ENCODE measurements around the gene SPARCL1.

SPARCL1 gene

DNA sequence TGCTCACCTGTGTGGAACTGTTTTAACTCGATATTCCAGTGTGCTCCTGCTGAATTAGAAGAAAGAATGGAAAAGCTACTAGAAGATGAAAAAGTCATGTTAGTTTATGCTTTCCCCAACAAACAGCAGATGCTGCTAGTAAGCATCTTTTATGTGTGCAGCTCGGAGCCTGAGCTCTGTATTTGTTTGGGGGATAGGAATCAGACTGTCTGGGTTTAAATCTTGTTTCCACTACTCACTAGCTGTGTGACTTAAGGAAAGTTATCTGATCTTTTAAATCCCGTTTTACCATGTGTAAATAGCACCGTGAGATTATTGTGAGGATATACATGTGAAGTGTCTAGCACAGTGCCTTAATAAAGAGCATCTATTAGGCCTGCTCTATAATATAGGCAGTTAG, 24.0 kb upstream of the SPARCL1 start:
- peak; percentile 4 to 63 for DNase-seq (ENCODE audit: low read depth in 1 of 2, low spot score in 1 of 2)
- in situ Hi-C loops (cut with HindIII; ENCODE audit: low pct_unique_long_range_greater_than_20kb, low sequenced_read_pairs), result no loop called here
- peak; percentile 63 for TF ChIP-seq JUND (IDR thresholded peaks at IDR 0.05; ENCODE audit: low read depth)

DNA sequence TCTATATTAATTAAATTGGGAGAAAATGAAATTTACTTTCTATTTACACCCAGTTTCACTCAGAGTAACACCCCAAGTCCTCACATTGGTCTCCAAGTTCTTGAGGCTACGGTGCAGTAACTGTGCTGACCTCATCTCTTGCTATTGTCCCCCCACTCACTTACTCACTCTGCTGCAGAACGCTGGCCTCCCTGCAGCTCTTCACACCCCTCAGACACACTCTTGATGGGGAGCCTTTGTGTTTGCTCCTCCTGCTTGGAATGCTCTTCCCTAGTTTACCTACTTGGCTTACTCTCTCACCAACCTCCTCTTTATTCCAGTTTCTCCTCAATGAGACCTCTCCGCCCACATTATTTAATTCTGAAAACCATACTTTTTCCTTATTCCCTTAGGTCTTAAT, 22.2 kb upstream of the SPARCL1 start:
- in situ Hi-C loops (cut with HindIII; ENCODE audit: low pct_unique_long_range_greater_than_20kb, low sequenced_read_pairs), result no loop called here
- no peak for TF ChIP-seq JUND (IDR thresholded peaks at IDR 0.05; ENCODE audit: low read depth)
- DNase-seq (ENCODE audit: low read depth in 1 of 2, low spot score in 1 of 2), result no peak

DNA sequence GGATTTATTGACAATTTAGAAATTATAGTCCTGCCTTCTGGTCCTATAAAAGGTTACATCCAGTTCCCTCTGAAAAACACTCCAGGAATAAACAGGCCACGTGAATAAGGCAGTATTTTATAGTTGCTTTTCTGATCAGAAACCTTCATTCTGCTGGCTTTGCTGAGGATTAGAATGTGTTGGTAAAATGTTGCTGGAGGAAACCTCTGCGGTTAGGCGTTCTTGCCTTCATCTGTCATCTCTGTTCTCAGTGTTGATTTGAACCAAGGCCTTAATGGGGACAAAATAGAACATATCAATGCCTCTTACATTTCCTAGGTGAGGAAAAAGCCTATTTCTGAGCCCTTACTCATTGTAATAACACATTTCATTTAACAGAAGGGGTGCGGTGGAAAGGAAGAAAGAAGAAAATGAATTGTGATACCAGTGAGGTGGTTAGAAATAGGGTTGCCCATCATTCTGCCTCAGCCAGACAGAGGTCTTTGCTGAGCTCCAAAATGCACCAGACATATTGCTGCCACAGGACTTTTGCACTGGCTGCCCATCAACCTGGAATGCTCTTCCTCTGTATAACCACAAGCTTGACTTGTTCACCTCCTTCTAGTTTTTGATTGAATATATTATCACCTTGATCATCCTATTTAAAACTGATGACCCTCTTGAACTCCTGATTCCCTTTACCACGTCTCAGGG, 18.0 kb upstream of the SPARCL1 start:
- in situ Hi-C loops (cut with HindIII; ENCODE audit: low pct_unique_long_range_greater_than_20kb, low sequenced_read_pairs), result no loop called here
- TF ChIP-seq JUND (IDR thresholded peaks at IDR 0.05; ENCODE audit: low read depth), result no peak

DNA sequence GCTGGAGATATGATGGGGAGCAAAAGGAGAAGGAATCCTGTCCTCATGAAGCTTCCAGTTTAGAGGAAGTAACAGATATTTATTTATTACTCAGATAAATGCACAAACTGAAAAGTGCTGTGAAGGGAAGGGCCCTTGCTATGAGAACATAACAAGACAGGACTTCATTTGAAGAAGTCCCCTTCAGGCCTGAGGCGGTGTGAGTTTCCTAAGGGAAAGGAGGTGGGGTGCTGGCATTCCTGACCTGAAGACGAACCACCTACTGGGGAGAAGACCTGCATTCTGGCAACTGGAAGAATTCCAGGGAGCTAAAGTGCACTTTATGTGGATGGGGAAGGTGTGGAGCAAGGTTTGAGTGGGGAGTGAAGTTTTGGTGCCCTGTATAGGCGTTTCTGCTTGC, 15.9 kb upstream of the SPARCL1 start:
- TF ChIP-seq JUND (IDR thresholded peaks at IDR 0.05; ENCODE audit: low read depth), result no peak
- DNase-seq (ENCODE audit: low read depth in 1 of 2, low spot score in 1 of 2), result no peak
- in situ Hi-C loops (cut with HindIII; ENCODE audit: low pct_unique_long_range_greater_than_20kb, low sequenced_read_pairs), result no loop called here

More for the DNA sequence above, 18.0 kb upstream of the SPARCL1 start:
- no peak for DNase-seq (ENCODE audit: low read depth in 1 of 2, low spot score in 1 of 2)

DNA sequence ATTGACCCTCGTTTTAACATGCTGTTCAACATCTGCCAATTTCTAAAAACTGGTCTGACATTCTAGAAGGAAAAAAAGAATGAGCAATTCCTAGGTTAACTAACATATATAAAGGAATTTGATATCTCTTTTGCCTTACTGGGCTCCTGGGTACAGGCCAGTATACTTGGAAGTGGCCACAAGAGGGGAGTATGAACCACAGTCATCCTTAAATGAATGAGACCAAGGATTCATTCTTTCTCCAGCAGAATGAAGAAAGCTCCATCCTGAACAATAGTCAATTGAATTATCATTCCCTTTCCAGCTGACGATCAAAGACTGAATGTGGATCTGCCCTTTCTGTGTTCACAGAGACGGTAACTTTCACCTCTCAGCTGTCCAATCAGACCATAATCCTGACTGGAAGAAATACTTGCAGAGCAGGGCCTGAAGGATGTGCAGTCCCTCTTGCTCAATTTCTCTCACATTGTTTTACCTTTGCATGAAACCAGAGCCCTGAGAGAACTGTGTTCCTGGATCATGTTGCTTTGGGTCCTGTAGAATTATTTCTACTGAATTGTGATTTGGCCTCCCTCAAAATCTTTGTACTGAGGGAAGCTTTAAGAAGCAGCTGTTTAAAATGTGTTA, 14.8 kb upstream of the SPARCL1 start:
- in situ Hi-C loops (cut with HindIII; ENCODE audit: low pct_unique_long_range_greater_than_20kb, low sequenced_read_pairs), result no loop called here
- DNase-seq (ENCODE audit: low read depth in 1 of 2, low spot score in 1 of 2), result peak; percentile 9 to 54

DNA sequence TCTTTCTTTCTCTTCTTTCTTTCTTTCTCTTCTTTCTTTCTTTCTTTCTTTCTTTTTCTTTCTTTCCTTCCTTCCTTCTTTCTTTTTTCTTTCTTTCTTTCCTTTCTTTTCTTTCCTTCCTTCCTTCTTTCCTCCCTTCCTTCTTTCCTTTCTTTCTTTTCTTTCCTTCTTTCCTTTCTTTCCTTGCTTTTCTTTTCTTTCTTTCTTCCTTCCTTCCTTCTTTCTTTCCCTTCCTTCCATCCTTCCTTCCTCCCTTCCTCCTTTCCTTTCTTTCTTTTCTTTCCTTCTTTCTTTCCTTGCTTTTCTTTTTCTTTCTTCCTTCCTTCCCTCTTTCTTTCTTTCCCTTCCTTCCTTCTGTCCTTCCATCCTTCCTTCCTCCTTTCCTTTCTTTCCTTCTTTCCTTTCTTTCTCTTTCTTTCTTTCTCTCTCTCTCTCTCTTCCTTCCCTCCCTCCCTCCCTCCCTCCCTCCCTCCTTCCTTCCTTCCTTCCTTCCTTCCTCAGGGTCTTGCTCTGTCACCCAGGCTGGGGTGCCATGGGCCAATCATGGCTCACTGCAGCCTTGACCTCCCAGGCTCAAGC, 13.6 kb upstream of the SPARCL1 start:
- no peak for TF ChIP-seq JUND (IDR thresholded peaks at IDR 0.05; ENCODE audit: low read depth)
- no peak for DNase-seq (ENCODE audit: low read depth in 1 of 2, low spot score in 1 of 2)
- in situ Hi-C loops (cut with HindIII; ENCODE audit: low pct_unique_long_range_greater_than_20kb, low sequenced_read_pairs), result no loop called here

More for the DNA sequence above, 14.8 kb upstream of the SPARCL1 start:
- no peak for TF ChIP-seq JUND (IDR thresholded peaks at IDR 0.05; ENCODE audit: low read depth)

DNA sequence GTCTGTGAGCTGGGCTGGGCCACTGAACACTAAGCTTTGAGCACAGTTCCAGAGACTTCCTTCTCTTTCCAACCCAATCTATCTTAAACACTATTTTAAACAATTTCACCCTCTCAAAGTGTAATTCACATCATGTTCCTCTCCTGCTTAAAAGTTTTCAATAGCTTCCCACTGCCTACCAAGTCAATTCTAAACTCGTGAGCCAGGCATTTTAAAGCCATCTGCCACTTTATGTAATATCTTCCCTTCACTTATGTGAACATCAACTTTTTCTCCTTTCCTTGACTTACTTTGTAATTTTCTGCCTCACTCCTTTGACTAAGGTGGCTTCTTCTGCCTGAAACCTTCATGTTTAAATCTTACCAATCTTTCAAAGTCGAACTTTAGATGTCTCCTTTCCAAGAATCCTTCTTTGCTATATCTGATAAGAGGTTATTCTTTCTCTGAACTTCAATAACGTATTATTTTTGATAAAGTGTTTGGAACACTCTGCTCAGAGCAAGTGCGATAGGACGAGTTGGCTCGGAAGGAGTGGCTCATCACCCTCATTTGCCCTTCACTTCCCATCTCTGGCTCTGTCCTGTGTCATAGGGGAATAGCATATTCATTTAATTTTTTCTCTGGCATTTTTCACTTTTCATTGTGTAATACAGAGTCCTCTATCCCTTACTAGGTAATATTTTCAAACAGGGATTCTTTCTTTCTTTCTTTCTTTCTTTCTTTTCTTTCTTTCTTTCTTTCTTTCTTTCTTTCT, 13.0 kb upstream of the SPARCL1 start:
- TF ChIP-seq JUND (IDR thresholded peaks at IDR 0.05; ENCODE audit: low read depth), result no peak
- in situ Hi-C loops (cut with HindIII; ENCODE audit: low pct_unique_long_range_greater_than_20kb, low sequenced_read_pairs), result no loop called here
- DNase-seq (ENCODE audit: low read depth in 1 of 2, low spot score in 1 of 2), result no peak

DNA sequence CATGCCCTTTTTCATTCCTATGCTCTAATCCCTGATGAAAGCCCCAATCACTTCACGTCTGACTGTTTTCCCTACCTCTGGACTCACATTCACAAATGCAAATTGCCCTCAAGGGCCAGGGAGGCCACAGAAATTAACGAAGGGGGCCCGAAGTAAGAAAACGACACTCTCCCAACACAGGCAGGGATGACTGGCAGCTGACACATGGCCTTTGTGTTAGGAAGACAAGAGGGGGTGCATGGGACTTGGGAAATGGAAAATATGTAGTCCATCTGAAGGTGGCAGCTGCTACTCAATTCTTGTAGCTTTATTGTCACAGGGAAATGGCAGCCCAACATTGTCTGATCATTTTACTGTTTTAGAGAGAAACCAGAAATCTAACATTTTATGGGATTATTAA, 12.3 kb upstream of the SPARCL1 start:
- TF ChIP-seq JUND (IDR thresholded peaks at IDR 0.05; ENCODE audit: low read depth), result no peak
- no peak for DNase-seq (ENCODE audit: low read depth in 1 of 2, low spot score in 1 of 2)
- in situ Hi-C loops (cut with HindIII; ENCODE audit: low pct_unique_long_range_greater_than_20kb, low sequenced_read_pairs), result no loop called here

DNA sequence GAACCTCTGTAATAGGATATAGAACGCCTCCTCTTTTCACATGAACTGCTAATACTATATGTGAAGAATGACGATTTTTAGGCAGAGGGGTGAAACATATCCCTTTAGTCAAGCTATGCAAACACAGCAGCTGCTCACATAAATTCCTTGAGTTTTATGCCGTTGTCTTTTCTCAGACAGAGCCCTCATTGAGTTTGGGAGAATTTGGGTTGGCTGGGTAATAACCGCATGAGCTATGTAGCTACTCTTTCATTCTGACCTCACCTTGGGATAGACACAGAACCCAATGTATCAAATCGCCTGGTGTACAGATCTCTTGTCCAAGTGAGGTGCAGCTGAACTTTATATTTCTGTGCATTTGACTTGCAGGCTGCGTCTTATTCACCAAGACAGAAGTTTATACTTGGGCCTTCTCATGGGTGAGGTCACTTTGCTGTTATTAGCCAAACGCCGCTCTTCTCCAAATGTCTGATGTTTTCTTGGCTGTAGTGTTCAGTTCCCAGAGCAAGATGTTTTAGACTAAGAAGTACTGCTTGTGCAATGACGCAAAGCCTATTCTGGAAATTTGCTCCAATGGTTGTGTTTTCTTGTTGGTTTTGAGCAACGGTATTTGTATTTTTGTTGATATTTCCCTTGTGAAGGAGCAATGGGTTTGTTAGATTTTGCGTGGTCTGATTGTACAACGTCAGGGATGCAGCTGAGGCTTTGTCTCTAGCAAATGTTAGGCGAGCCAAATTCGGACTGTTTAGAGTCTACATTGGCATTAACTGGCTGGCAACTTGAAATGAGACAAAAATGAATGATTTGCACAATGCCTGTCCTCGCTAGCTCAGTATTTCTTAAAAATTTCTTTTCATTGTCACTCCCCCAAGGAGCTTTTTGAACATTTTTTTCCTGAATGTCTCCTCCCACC, 11.2 kb upstream of the SPARCL1 start:
- no peak for TF ChIP-seq JUND (IDR thresholded peaks at IDR 0.05; ENCODE audit: low read depth)
- DNase-seq (ENCODE audit: low read depth in 1 of 2, low spot score in 1 of 2), result no peak
- in situ Hi-C loops (cut with HindIII; ENCODE audit: low pct_unique_long_range_greater_than_20kb, low sequenced_read_pairs), result no loop called here

DNA sequence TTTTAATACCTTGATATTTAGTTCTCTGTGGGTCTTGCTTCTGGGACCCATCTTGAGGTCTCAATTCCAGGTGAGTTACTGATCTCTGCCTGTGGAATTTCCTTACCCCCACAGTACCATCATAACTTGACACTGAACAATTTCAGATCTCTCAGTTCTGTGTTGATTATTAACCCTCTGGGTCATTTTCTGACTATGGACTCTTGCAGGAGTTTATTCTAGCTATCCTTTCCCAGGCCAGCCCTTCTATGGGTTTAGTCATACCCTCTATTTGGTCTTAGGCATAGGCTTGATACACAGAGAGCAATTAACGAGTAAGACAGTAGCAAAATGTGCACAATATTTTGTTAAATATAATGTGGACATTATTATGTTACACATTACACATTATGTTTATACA, 3.7 kb upstream of the SPARCL1 start:
- TF ChIP-seq JUND (IDR thresholded peaks at IDR 0.05; ENCODE audit: low read depth), result no peak
- DNase-seq (ENCODE audit: low read depth in 1 of 2, low spot score in 1 of 2), result no peak
- in situ Hi-C loops (cut with HindIII; ENCODE audit: low pct_unique_long_range_greater_than_20kb, low sequenced_read_pairs), result no loop called here

DNA sequence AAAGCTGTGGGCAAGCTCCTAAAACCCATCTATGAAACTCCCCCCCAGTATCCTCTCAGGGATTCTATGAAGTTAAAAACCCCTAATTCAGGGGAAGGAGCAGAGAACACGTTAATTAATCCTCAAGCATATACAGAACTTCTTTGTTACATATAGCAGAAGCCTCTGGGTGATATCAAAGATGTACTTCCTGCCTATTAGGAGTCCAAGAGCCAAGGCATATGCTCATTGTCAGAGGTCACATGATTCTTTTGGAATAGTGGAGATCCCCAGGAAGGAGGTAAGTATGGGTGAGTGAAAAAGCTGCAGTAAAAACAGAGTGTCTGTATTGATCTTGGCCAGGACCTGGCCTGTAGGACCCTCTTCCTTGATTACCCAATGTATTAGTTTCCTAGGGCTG, 2.9 kb upstream of the SPARCL1 start:
- in situ Hi-C loops (cut with HindIII; ENCODE audit: low pct_unique_long_range_greater_than_20kb, low sequenced_read_pairs), result no loop called here
- no peak for DNase-seq (ENCODE audit: low read depth in 1 of 2, low spot score in 1 of 2)
- no peak for TF ChIP-seq JUND (IDR thresholded peaks at IDR 0.05; ENCODE audit: low read depth)

DNA sequence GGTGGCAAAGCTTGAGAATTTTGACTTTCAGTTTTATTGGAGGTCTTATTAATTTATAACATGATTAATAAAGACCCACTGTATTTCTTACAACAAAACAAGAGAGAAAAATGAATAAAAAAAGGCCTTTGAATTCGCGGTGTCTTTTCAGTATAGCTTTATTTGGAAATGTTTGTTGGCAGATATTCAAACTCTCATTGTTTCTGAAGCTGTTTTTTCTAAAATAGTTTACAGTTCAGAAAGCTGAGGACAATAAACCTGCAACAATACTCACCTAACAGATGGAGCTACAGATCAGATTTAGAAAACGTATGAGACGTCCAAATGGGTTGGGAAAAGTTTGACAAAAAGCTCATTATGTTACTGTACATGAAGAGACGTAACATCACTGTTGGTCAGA, 2.4 kb upstream of the SPARCL1 start:
- no peak for DNase-seq (ENCODE audit: low read depth in 1 of 2, low spot score in 1 of 2)
- in situ Hi-C loops (cut with HindIII; ENCODE audit: low pct_unique_long_range_greater_than_20kb, low sequenced_read_pairs), result no loop called here

More for the DNA sequence above, 2.4 kb upstream of the SPARCL1 start:
- no peak for TF ChIP-seq JUND (IDR thresholded peaks at IDR 0.05; ENCODE audit: low read depth)
